GM10266 (cell line): ENCODE data around the gene CORO2B.
"Not testable (repeated sequence)": the region's sequence is repeated elsewhere in the genome, so short reads cannot be mapped to it uniquely, and the experiment has no call there.

ENCODE experiments used
- DNase-seq: peaks from one replicate; pipeline ENCODE4 v3.0.0; 2012; ENCODE audit errors: extremely low spot score
- TF ChIP-seq, protein P1 (sequence below): IDR thresholded peaks from 2 replicates; pipeline ENCODE4 v1.5.1; 2012; ENCODE audit warnings: mild to moderate bottlenecking, low read depth; ENCODE audit not compliant: control insufficient read depth, insufficient read depth; ENCODE audit errors: missing control alignments

CORO2B gene

DNA sequence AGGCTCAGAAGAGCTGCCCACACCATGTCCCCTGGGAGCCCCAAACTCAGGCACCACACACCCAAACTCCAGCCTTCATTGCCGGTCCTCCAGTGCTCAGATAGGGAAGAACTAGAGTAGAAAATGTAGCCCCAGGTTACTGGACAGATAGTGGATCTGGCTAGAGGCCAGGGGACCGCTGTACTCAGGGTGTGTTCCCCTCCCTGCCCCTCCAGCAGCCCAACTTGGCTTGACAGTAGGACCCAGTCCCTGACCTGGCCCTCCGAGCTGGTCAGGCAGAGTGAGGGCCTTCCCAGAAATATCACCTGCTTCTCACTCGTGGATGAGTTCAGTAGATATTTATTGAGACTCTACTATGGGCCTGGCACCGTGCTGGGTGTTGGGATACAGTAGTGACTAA lies 100.0 kb downstream of the CORO2B start:
- DNase-seq = no peak
- TF ChIP-seq, protein P1, sequence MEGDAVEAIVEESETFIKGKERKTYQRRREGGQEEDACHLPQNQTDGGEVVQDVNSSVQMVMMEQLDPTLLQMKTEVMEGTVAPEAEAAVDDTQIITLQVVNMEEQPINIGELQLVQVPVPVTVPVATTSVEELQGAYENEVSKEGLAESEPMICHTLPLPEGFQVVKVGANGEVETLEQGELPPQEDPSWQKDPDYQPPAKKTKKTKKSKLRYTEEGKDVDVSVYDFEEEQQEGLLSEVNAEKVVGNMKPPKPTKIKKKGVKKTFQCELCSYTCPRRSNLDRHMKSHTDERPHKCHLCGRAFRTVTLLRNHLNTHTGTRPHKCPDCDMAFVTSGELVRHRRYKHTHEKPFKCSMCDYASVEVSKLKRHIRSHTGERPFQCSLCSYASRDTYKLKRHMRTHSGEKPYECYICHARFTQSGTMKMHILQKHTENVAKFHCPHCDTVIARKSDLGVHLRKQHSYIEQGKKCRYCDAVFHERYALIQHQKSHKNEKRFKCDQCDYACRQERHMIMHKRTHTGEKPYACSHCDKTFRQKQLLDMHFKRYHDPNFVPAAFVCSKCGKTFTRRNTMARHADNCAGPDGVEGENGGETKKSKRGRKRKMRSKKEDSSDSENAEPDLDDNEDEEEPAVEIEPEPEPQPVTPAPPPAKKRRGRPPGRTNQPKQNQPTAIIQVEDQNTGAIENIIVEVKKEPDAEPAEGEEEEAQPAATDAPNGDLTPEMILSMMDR = no peak

DNA sequence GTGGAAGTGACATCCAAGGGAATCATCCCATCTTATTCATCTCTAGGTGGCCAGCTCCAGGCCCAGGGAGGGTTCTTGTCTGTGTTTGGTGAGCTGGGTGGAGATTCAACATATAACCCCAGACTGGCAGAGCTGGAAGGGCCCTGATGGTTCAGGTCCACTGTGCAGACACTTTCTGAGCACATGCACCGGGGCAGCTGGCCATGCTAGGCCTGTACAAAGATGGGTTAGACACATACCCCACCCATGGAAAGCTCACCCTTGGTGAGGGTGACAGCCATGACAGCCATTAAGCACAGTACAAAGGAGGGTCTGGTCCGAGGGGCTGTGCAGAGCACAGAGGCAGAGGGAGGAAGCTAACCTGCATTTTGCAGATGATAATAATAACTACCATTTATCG lies 100.4 kb downstream of the CORO2B start:
- TF ChIP-seq, protein P1 = no peak
- no peak for DNase-seq

DNA sequence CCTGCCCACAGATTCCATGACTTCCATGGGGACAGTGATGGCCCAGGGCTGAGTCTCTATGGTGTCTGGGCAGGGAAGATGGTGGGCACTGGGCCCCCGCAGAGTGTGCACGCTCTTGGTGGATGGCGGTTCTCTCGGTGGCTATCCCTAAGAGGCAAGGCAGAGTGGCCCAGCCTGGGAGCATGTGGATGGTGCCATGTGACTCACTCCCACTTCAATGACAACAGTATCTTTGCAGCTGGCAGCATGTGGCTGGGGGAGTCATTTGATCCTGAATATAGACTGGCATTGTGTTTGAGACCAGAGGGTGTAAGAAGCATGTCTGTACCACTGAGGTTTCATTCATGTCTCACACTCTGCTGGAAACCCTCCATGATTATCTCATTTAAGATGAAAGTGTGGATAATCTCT lies 101.2 kb downstream of the CORO2B start:
- TF ChIP-seq, protein P1 = no peak

DNA sequence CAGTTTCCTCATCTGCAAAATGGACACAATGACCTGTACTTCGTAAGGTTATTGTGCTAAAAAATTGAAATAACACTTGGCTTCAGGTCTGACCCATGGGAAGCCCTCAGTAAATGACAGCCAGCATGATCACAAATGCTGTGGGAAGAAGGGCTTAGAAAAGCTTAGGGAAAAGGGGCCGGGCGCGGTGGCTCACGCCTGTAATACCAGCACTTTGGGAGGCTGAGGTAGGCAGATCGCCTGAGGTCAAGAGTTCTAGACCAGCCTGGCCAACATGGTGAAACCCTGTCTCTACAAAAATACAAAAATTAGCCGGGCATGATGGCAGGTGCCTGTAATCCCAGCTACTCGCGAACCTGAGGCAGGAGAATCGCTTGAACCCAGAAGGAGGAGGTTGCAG lies 102.0 kb downstream of the CORO2B start:
- not testable (repeated sequence) for DNase-seq

More for the DNA sequence above, 101.2 kb downstream of the CORO2B start:
- no peak for DNase-seq

DNA sequence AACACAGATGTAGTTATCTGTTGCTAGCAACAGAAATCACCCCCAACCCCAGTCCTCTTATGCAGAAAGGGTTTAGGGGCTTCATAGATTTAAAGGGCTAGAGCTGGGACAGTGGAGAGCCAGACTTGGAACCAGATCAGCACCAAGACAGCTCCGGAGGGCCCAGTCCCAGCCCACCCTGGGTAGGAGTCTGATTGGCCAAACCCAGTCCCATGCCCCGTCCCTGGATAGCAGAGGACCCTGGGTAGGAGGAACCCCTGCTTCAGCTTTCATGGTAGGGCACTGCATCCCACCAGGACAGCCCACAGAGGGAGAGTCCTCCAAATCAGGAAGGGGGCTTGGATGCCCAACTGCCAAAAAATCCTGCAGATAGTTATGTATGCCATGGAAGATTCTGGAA lies 103.0 kb downstream of the CORO2B start:
- TF ChIP-seq, protein P1 = no peak
- DNase-seq = no peak

DNA sequence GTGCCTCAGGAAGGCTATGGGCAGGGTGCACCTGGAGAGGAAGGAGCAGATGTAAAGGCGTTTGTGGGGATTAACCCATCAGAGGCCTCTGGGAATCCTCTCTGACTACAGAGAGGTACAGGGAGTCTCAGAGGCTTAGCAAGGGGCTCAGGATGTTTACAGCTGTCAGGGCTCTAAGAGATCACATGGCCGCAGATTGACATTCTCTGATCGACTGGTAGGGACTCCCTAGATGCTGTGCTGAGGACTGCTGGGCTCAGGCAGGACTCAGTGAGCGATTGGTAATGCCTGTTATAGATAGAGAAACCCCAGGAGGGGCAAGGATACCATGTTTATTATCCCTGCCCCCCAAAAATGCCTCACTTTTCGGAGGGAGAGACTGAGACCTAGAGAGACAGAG lies 103.5 kb downstream of the CORO2B start:
- TF ChIP-seq, protein P1 = no peak
- no peak for DNase-seq

DNA sequence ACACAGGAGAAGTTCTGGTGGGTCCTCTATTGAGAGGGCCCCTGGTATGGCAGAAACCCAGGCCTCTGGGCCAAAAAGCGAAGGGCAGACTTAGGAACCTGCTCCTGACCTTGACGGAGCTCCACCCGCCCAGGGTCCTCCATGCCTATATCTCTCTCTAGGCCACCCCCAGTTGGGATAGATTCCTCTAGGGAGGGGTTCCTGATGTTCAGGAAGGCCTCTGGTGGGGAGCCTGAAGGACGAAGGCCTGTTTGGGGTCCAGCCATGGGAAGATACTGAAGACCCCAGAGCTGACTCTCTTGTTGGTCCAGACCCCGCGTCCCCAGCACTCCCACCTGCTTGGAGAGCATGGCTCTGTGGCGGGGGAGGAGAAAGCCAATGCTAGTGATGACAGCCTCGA lies 104.2 kb downstream of the CORO2B start:
- TF ChIP-seq, protein P1 = no peak
- no peak for DNase-seq

DNA sequence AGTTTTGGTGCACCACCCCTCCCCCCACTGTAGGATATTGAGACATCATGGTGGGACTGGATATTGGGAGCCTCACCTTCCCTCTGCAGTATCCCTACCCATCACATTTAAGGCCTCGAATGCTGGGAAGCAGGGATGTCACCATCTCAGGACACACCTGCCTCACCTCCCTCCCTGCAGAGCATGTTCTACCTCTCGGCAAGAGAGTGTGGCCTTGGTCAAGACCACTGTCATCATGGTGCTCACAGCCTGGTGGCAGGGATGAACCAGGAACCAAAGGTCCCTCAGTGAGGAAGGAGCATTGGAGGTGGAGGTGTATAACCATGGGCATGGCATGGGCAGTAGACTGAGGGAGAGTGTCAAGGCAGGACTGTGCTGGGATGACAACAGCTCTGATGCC lies 104.8 kb downstream of the CORO2B start:
- DNase-seq = no peak
- TF ChIP-seq, protein P1 = no peak
